SK-N-MC (cell line): ENCODE data around the gene CAMTA1.

Experiments
- EZH2 ChIP-seq: fragments of 200-600 bp; sonication (generic); IDR thresholded peaks from one replicate; pipeline ENCODE4 v1.6.1; 2017; ENCODE audit warnings: antibody characterized with exemption
- FOXP2 ChIP-seq: optimal IDR thresholded peaks from 2 replicates; pipeline ENCODE3; 2011; ENCODE audit warnings: mild to moderate bottlenecking, moderate library complexity; ENCODE audit not compliant: insufficient read depth; ENCODE audit errors: extremely low read length, control extremely low read depth
- POLR2AphosphoS5 ChIP-seq: IDR thresholded peaks from 2 replicates; pipeline ENCODE4 v1.6.1; 2012; ENCODE audit warnings: mild to moderate bottlenecking, low read depth, low read length, borderline replicate concordance

DNA sequence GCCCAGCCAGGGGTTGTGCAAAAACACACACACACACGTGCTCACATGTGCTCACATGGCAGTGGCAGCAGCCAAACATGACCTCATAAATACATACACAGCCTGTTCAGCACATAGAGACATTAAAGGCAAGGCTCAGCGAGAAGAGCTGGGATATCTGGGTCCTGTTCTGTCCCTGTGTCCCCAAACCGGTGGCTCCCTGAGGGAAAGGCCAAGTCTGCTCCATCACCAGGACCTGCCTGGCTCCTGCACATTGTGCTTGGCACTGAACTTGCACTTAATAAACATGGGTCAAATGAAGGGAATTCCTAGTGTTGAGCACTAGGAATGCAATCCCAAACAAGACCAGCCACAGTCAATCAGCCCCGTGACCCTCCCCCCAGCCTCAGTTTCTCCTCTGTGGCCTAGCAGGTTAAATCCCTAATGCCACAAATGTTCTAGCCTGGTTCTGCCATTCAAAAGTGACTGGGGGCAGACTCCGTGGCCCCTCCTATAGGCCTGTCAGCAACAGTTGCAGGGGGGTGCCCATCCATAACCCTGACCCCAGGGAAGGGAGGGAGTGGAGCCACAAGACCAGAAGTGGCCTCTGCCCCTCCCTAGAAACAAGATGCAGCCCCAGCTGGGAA is 825.0 kb downstream of the CAMTA1 start:
- TF ChIP-seq POLR2AphosphoS5 (no peak), EZH2 (no peak), FOXP2 (no peak)
